Measurements from ENCODE around the gene NHSL1.

Gene NHSL1

DNA sequence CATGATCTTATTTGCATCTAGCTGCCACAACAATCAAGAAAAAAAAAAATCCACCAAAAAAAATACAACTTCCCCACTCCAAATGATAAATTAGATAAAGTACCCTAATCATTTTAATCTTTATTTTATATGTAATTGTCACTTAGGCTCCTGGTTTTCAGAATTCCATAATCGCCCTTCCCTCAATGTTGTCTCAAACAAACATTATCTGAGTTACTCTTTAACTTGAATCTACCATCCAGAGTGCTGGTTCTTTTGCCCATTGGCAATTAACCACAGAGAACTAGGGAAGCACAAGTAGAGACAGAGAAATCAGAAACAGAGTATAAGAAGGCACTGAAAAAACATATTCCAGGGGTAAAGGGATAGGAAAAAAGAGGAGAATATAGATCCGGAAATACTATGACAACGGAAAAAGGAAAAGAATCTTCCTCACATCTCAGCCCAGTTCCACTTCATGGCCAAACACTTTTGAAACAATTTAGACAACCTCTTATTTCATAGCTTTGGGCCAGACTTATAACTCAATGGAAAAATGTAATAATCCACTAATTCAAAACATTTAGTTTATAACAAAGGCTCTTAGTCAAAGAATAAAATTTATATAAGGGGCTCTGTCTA, 861 bp upstream of the NHSL1 start:
- Histone ChIP-seq H3K27ac (peak overlapping the region in 2 of 21 experiments; percentile 3 to 18), H3K4me3 (no peak overlapping the region)

DNA sequence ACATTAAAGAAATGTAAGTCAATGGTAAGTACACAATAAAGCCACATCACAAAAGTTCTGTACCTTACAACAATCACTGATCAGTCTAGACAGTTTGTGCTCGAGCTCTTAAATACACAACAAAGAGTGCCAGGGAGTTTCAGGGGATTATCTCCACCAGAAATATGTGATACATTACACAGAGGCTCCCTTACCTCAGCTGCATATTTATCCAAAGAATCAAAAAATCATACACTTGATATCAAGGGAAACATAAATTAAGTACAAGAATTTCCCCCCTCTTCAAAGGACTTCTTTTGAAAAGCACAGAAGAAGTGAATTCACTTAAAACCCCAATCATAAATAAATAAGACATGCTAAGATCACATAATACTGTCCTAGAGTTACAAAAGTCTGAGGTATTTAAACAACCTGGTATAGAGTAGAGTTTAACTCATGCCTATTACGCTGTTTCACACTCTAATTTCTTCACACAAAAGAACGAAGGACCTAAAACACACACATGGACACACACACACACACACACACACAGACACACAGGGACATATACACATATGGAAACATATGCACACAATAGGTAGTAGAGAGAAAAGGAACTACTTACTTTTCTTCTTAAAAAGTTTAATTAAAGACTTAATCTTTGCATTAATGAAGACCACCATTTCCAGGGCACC, 528 bp downstream of the NHSL1 start:
- Histone ChIP-seq H3K27ac (peak overlapping the region in 3 of 21 experiments; percentile 14 to 21 (median 19)), H3K4me3 (peak overlapping the region in 2 of 7 experiments; percentile 0 to 6)

DNA sequence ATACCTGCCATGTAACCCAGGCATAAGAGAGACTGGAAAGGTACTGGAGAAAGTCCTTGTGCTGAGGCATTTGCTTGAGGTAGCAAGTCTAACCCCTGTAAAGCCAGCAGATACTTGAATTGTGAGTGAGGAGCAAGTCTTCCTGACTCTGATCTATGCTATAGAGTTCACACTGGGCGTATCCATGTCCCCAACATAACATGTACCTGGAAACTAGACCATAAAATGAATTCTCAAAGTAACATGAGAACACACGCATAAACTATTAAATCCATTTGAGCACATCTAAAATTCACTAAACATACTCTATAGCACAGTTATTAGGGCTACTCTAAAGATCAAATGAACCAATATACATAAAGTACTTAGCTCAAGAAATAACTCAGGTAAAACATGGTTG, 2.0 kb downstream of the NHSL1 start:
- H3K4me3 ChIP-seq: peak overlapping the region in 1 of 7 experiments; percentile 9

DNA sequence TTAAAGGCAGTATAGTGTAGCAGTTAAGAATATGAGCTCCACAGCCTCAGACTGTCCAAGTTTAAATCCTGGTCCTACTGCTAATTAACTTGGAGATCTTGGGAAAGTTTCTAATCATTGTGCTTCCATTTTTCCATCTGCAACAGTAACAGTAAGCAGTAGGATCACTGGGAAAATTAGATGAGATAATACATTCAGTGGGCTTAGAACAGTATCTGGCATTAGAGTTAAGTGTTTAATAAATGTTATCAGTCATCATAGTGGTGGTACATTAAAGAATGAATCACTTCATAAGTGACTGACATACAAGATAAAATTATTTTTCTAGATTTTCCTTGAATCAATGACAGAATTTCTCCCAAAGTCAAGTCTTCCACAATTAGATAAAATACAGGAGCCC, 5.0 kb downstream of the NHSL1 start:
- no peak overlapping the region for H3K4me3 ChIP-seq
- H3K27ac ChIP-seq: peak overlapping the region in 10 of 21 experiments; percentile 15 to 63 (median 42)

More for the DNA sequence above, 2.0 kb downstream of the NHSL1 start:
- peak overlapping the region in 2 of 21 experiments; percentile 13 to 23 for H3K27ac ChIP-seq

DNA sequence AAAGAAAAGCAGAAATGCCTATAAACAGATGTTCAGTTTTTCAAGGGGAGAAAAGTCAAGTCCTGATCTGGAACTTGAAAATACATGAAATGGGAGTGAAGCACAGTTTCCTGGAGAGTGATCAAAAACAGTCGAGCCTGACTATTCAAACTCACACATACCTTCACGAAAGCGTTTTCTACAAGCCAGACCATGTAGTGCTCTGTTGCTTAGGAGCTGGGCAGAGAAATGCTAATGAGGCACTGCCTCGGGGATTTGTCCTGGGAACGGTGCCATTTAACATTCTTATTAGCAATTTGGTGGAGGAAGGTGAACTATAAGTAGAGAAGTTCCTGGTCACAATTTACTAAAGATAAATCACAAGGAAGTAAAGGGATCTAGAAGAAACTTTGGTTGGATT, 5.9 kb downstream of the NHSL1 start:
- Histone ChIP-seq H3K27ac (peak overlapping the region in 8 of 21 experiments; percentile 5 to 63 (median 42)), H3K4me3 (no peak overlapping the region)

DNA sequence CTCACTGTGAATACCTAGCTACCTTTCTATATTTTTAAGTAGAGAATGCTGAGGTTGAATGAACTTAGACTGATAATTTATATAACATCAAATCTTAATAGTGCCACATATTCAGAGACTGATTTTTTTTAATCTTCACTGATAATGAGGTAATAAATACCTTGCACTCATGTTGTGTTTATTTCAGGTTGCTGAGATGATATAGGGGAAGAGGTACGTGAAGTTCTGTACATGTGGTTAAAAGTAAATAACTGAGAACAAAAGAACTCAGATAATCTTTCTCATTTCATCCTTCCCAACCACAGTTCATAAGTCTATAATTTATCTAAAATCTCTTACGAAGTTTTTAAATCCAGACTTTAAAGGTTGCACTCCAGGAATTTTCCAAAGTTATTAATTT, 6.4 kb downstream of the NHSL1 start:
- Histone ChIP-seq H3K27ac (peak overlapping the region in 5 of 21 experiments; percentile 5 to 63 (median 38)), H3K4me3 (no peak overlapping the region)

DNA sequence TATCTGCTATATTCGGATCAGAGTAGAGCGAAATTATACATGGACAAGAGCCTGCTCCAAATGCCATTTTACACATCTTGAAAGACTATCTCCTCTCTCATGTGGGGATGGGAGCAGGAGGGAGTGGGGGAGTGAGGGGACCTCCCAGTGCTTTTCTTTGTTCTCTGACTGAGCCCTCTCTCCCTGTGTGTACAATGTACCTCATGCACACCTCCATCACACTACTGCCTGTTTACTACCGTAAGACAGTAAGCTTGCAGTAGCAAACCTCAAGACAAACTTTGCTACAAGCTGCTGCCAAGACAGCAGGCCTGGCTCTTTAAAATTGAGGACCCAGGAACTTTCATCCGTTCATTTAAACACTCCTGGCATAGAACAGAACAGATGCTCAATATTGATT, 7.2 kb downstream of the NHSL1 start:
- Histone ChIP-seq H3K4me3 (no peak overlapping the region), H3K27ac (peak overlapping the region in 3 of 21 experiments; percentile 20 to 51 (median 25))

DNA sequence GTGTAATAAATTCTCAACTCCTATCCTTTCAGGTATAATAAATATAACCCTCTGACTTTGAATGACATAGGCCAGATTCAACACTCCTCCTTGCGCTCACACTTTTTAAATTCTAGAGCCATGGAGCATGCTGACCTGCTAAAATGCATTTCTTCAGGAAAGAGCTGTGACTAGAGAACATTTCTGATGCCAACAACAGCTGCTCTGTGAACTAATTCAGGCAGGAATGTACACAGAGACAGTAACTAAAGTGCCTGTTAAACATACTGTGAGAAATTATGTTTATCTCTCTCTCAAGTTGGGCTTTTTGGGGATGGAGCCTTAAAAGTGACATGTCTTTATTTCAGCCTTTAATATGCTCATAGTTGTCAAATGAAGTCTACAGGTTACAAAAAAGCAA, 8.3 kb downstream of the NHSL1 start:
- Histone ChIP-seq H3K27ac (no peak overlapping the region), H3K4me3 (no peak overlapping the region)

DNA sequence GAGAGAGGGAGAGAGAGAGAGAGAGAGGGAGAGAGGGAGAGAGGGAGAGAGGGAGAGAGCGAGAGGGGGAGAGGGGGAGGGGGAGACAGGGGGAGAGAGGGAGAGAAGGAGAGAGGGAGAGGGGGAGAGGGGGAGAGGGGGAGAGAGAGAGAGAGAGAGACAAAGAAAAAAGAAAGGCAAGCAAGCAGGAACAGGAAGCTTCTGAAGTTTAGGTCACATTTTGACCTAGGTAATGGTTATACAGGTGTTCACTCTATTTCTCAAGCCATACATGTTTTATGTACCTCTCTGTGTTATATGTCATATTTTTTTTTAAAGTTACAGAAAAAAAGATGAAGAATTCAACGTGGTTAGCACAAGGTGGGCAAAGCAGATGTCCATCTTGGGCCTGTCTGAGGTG, 9.4 kb downstream of the NHSL1 start:
- no peak overlapping the region for H3K27ac ChIP-seq
- no peak overlapping the region for H3K4me3 ChIP-seq

DNA sequence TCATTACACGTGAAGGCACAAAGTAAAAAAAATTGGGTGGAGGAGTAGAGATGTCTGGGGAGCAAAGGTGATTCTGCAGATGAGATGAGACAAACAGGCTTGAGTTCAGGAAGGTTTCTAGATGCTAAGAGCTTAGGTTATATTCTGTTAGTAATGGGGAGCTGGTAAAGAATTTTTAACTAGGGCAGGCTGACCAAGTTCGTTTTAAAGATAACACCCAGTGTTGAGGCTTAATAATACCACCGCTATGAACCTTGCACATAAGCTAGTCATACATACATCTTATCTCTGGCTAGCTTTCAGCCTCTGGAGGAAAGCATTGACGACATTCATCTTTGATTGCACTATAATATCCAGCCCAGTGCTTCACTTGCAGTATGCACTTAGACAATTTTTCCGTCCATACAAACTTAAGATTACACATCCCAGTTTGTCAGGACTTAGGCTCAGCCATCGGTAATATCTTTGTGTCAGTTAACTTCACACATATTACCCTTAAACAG, 12.1 kb downstream of the NHSL1 start:
- no peak overlapping the region for H3K4me3 ChIP-seq
- no peak overlapping the region for H3K27ac ChIP-seq

DNA sequence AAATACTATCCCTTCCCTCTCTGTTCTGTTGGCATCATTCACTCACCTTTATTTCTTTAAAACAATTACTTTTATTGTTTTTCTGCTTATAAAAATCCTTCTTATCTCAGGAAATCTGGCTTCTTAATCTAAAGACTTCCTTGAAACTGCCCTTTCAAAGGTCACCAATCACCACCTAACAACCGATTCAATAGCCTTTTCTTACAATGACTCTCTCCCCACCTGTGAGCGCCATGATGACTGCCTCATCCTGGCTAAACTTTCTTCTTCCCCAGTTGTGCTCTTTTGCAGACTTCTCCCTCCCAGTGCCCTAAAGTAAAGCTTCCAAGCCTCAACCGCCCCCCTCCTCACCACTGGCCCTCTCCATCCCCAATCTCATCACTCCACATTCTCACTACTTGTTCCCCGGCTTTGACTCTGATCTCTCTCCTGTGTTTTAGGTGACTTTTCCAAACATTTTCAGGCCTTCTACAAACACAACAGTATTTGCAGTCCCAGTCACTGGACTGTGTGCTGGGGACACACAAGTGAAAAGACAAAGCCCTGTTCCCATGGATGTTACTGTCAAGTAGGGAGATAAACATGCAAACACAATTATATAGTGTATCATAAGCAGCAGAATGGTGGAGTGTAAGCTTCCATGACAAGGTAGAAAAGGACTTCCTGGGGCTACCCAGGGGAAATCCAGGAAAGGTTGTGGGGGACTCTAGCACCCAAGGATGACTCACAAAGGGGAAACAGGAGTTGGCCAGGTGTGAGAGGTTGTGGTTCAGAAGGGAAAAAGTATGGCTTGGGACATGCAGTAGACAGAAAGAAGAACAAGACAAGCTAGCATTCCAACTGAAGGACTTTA, 12.8 kb downstream of the NHSL1 start:
- Histone ChIP-seq H3K4me3 (no peak overlapping the region), H3K27ac (no peak overlapping the region)

DNA sequence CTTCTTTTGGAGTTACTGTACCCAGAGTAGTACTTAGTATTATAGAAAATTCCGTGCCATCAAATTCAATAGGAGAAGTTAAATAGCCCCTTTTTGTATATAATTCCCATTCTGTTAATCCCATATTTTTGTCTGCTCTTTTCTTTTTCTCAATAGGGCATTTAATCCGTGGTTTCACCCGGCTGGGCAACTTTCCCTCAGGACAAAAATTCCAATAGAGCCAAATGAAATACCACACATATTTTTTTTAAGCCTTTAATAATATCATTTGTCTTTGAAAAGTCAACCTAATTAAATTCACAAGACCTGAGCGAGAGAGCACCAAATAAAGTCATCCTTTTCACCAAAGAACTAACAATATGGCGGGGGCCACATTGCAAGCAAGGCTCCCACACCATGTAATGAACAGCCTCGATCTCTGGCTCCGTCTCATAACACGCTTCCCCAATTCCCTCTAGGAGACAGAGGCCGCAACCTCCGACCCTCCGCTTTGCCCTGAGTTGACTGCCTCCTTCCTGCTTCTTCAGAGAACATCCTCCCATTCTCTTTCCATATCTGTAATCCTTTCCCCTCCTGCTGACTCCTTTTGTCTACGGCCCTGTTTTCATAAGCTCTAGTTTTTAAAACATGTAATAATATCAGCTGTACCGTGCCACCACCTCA, 13.6 kb downstream of the NHSL1 start:
- H3K4me3 ChIP-seq: no peak overlapping the region
- H3K27ac ChIP-seq: no peak overlapping the region

DNA sequence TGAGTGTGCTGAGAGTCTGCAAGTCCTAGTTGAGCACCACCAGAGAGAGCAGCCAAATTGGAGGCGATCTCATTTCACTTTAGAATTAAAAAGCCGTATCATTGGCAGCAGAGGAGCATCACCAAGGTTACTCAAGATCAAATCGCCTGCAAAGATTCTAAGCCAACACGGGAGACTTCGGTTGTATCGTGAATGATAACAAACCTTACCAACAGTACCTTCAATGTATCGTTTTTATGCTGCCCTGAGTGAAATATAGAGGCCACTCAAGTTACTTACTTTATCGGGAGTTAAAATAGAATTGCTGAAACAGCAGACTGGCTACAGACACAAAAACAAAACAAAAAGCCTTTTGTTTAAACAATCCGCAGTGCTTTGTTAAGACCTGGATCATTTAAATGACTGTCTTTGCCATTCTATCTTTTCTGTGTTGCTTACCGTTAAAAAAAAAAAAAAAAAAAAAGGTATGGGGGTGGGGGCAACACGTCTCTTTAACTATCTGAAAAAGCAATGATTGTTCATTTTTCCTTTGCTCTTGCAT, 14.2 kb downstream of the NHSL1 start:
- Histone ChIP-seq H3K4me3 (peak overlapping the region in 1 of 7 experiments; percentile 8), H3K27ac (no peak overlapping the region)

DNA sequence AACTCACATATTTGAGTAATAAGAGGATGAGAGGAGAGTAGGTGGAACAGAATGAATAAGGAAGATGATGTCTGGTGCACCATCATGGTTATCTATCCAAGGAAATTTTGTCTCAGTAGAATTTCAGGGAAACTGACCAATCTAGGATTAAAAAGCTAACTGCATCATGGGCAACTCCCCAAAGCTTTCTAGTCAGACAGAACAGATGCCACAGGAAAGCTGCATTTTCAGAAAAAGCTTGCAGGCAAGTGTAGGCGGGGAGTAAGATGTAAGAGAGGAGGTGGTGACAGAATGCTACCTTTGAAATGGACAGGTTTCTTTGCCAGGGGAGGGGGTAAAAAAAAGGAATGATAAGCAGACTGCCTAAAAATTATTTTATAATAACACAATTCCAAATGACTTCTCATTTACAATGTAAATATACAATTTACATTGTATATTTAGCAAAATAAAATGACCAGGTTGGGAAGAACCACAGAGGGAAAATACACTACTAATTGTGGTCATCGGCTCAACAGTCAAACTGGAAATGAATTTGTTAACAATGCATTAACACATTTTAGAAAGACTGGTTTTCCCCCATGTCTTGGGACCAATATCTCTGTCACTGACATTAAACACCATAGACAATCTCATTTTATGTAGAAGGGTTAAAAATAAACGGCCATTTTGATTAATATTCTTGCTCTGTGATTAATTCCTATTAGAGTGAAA, 15.1 kb downstream of the NHSL1 start:
- Histone ChIP-seq H3K4me3 (no peak overlapping the region), H3K27ac (no peak overlapping the region)

DNA sequence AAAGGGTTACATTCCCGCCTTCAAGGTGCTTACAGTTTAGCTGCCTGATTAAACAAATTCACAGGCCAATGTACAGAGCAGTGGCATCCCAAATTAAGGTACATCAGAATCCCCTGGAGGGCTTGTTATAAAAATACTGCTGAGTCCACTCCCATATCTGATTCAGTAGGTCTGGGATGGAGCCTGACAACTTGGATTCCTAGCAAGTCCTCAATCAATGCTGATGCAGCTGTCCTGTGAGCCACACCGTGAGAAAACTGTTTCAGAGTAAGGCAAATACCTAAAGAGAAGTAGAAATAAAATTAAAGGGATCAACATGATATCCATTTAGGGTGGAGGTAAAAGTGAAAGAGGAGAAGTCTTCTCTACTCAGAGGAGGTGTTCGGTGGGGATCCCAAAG, 16.5 kb downstream of the NHSL1 start:
- Histone ChIP-seq H3K27ac (no peak overlapping the region), H3K4me3 (no peak overlapping the region)

DNA sequence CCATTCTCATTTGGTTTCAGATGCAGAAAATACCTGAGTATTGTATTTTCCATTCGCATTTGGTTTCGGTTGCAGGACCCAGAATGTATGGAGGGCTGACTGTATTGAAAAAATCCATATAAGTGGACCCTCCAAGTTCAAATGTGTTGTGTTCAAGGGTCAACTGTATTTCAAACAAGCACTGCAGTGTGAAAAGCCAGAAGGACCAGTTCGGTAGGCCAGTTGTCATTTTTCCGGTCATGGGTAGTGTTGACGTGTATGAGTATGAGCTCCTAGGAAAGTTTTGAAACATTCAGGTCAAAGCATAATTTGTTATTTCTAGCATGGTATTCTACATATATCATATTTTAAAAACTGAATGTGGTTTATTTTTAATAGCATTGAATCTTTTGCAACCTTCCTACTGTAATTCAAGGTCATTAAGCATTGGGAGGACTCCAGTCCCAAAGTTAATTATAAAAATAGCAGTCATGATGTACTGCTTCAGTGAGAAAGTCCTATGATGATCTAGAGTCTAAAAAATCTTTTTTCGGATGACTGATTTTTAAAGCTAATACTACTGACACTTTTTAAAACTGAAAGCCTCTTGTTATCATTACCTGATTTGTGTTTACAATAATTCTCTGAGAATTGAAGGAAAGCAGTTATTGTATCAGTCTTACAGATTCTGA, 18.9 kb downstream of the NHSL1 start:
- Histone ChIP-seq H3K27ac (no peak overlapping the region), H3K4me3 (no peak overlapping the region)

DNA sequence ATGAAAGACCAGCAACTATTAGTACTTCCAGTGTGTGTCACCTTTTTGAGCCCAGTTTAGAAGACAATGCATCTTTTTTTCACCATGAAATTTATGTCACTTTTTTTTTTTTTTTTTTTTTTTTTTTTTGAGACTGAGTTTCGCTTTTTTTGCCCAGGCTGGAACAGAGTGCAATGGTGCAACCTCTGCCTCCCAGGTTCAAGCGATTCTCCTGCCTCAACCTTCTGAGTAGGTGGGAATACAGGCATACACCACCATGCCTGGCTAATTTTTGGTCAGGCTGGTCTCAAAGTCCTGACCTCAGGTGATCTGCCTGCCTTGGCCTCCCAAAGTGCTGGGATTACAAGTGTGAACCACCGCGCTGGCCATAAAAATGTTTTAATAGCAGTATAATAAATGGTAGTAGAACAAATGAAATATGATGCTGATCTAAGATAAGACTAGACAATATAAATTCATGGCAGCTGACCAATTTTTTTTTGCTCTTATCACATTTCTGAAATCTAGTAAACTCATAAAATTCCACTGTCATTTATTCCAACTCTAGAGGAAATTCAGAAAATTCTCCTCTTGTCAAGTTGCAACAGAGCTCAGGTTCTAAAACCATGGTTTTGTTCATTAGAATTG, 21.3 kb downstream of the NHSL1 start:
- H3K4me3 ChIP-seq: no peak overlapping the region
- H3K27ac ChIP-seq: no peak overlapping the region

DNA sequence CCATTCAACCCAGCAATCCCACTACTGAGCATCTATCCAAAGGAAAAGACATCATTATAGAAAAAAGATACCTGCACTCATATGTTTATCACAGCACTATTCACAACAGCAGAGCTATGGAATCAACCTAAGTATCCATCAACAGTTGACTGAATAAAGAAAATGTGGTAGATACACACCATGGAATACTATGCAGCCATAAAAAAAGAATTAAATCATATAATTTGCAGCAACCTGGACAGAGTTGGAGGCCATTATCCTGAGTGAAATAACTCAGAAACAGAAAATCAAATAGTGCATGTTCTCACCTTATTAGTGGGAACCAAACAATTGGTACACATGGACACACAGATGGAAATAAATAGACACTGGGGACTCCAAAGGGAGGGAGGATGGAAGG, 23.2 kb downstream of the NHSL1 start:
- H3K4me3 ChIP-seq: no peak overlapping the region
- no peak overlapping the region for H3K27ac ChIP-seq

Measured in skin epidermis (tissue), 12 donors.